NT2/D1 (cell line): ENCODE results near the gene HYAL4.

Experiments used
- SUZ12 ChIP-seq: IDR thresholded peaks from 2 replicates; pipeline ENCODE4 v1.6.1; 2011; ENCODE audit not compliant: insufficient read length, insufficient read depth; ENCODE audit errors: extremely low read depth
- YY1 ChIP-seq: IDR thresholded peaks from 2 replicates; pipeline ENCODE4 v1.6.1; 2011; ENCODE audit not compliant: insufficient read length, insufficient read depth

DNA sequence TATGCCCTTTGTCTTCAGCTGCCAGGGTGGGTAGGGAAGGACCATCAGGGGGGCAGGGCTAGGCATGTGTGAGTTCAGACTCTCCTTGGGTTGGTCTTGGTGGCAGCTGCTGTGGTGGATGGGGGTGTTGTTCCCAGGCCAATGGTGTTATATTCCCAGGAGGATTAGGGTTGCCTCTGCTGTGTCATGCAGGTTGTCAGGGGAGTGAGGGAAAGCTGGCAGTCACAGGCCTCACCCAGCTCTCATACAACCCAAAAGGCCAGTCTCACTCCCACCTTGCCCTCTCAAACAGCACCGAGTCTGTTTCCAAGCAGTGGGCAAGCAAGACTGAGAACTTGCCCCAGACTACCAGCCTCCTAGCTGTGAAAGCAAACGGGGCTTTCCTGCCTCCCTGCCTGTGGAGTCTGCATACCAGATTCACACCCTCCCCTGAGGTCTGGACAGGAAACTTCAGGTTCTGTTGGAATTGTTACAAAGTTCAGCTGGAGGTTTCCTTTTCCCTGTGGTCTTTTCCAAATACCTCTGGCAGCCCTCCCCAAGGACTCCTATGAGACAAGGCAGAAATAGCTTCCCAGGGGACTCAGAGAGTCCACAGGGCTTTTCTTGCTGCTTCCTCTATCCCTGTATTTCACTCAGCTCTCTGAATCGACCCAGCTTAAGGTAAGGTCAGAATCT lies 1.4 kb downstream of the HYAL4 start:
- TF ChIP-seq YY1 (no peak), SUZ12 (no peak)
